ENCODE results near the gene HJURP.

DNA sequence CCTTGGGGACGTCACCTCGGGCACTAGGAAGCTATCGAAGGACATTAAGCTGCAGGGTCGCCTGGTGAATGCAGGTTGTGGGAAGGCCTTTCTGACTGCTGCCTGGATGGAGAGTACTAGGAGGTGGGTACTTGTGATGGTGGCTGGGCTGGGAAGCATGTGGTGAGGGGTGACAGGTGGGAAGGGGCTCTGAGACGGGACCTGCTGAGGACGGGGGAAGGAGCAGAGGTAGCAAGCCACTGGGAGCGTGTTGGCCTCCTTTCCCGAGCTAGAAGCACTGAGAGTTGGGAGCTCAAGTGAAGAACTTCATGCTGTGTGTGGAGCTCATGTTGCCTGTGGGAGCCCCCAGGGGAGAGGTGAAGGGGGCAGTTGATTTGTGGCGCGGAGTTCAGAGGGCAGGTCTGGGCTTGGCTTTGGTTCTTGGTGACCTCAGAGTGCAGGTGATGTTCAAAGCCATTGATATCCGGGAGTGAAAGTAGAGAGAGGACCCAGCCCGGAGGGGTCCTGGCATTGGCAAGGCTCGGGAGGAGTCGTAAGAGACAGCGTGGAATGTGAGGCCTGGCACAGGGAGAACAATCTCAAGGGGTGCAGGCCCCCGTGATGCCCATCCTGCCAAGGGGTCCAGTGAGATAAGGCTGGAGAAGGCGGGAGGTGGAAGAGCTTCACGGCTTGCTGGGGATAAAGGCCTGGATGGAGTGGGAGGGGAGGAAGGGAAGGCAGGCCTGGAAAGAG is 63.0 kb downstream of the HJURP start:
- TF ChIP-seq, protein P1, sequence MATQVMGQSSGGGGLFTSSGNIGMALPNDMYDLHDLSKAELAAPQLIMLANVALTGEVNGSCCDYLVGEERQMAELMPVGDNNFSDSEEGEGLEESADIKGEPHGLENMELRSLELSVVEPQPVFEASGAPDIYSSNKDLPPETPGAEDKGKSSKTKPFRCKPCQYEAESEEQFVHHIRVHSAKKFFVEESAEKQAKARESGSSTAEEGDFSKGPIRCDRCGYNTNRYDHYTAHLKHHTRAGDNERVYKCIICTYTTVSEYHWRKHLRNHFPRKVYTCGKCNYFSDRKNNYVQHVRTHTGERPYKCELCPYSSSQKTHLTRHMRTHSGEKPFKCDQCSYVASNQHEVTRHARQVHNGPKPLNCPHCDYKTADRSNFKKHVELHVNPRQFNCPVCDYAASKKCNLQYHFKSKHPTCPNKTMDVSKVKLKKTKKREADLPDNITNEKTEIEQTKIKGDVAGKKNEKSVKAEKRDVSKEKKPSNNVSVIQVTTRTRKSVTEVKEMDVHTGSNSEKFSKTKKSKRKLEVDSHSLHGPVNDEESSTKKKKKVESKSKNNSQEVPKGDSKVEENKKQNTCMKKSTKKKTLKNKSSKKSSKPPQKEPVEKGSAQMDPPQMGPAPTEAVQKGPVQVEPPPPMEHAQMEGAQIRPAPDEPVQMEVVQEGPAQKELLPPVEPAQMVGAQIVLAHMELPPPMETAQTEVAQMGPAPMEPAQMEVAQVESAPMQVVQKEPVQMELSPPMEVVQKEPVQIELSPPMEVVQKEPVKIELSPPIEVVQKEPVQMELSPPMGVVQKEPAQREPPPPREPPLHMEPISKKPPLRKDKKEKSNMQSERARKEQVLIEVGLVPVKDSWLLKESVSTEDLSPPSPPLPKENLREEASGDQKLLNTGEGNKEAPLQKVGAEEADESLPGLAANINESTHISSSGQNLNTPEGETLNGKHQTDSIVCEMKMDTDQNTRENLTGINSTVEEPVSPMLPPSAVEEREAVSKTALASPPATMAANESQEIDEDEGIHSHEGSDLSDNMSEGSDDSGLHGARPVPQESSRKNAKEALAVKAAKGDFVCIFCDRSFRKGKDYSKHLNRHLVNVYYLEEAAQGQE (IDR thresholded peaks at IDR 0.05) = no peak
- TF ChIP-seq, protein P2, sequence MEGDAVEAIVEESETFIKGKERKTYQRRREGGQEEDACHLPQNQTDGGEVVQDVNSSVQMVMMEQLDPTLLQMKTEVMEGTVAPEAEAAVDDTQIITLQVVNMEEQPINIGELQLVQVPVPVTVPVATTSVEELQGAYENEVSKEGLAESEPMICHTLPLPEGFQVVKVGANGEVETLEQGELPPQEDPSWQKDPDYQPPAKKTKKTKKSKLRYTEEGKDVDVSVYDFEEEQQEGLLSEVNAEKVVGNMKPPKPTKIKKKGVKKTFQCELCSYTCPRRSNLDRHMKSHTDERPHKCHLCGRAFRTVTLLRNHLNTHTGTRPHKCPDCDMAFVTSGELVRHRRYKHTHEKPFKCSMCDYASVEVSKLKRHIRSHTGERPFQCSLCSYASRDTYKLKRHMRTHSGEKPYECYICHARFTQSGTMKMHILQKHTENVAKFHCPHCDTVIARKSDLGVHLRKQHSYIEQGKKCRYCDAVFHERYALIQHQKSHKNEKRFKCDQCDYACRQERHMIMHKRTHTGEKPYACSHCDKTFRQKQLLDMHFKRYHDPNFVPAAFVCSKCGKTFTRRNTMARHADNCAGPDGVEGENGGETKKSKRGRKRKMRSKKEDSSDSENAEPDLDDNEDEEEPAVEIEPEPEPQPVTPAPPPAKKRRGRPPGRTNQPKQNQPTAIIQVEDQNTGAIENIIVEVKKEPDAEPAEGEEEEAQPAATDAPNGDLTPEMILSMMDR (IDR thresholded peaks at IDR 0.05) = no peak
- no peak for TF ChIP-seq KDM5A (IDR thresholded peaks at IDR 0.05)
- TF ChIP-seq EHMT2 (IDR thresholded peaks at IDR 0.05; ENCODE audit: low read depth) = no peak
- TF ChIP-seq, protein P3, sequence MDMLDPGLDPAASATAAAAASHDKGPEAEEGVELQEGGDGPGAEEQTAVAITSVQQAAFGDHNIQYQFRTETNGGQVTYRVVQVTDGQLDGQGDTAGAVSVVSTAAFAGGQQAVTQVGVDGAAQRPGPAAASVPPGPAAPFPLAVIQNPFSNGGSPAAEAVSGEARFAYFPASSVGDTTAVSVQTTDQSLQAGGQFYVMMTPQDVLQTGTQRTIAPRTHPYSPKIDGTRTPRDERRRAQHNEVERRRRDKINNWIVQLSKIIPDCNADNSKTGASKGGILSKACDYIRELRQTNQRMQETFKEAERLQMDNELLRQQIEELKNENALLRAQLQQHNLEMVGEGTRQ (IDR thresholded peaks at IDR 0.05) = no peak
